SU-DHL-6 (cell line): ENCODE results near the gene ALOXE3.

Source experiments
- H2AFZ ChIP-seq: fragments of 200-600 bp; sonication (generic); 2 replicates; pipeline ENCODE4 v1.6.1; 2014; ENCODE audit warnings: low read depth, mild to moderate bottlenecking, moderate library complexity, mixed read lengths, antibody characterized with exemption, low read length; ENCODE audit not compliant: severe bottlenecking
- H3F3A ChIP-seq: fragments of 200-600 bp; shearing (Covaris generic); 2 replicates; pipeline ENCODE4 v1.6.0; 2016; ENCODE audit warnings: antibody characterized with exemption, mild to moderate bottlenecking; ENCODE audit not compliant: insufficient read depth
- H3K27ac ChIP-seq: fragments of 200-600 bp; sonication (generic); 2 replicates; pipeline ENCODE4 v1.5.1; 2016; ENCODE audit warnings: low read depth, mild to moderate bottlenecking, low read length, moderate library complexity, mixed read lengths
- H3K27me3 ChIP-seq: fragments of 200-600 bp; sonication (generic), shearing (Covaris generic); 2 replicates; pipeline ENCODE4 v1.6.0; 2014; ENCODE audit warnings: mild to moderate bottlenecking, low read length
- H3K36me3 ChIP-seq: fragments of 200-600 bp; sonication (generic); 2 replicates; pipeline ENCODE4 v1.6.1; 2014; ENCODE audit warnings: mild to moderate bottlenecking, low read length, mixed read lengths
- H3K4me2 ChIP-seq: fragments of 300-600, 200-600 bp; shearing (Covaris generic), sonication (generic); 2 replicates; pipeline ENCODE4 v1.6.0; 2014; ENCODE audit warnings: low read length, low read depth, mild to moderate bottlenecking; ENCODE audit not compliant: poor library complexity, severe bottlenecking
- H3K4me3 ChIP-seq: fragments of 200-600 bp; sonication (generic); 2 replicates; pipeline ENCODE4 v1.5.1; 2014; ENCODE audit warnings: antibody characterized with exemption, low read length, mild to moderate bottlenecking, mixed read lengths; ENCODE audit not compliant: insufficient read depth, poor library complexity, severe bottlenecking
- H3K79me2 ChIP-seq: fragments of 200-600 bp; sonication (generic); 2 replicates; pipeline ENCODE4 v1.6.1; 2014; ENCODE audit warnings: mild to moderate bottlenecking, low read length, moderate library complexity; ENCODE audit not compliant: insufficient read depth
- H3K9ac ChIP-seq: fragments of 200-600 bp; sonication (generic); 2 replicates; pipeline ENCODE4 v1.7.0; 2014; ENCODE audit warnings: mild to moderate bottlenecking, low read length
- H3K9me2 ChIP-seq: fragments of 200-600 bp; sonication (generic); replicated peaks from 2 replicates; pipeline ENCODE4 v1.6.1; 2014; ENCODE audit warnings: low read length; ENCODE audit not compliant: insufficient read depth
- H3K9me3 ChIP-seq: fragments of 200-600 bp; sonication (generic); 2 replicates; pipeline ENCODE4 v1.6.1; 2014; ENCODE audit warnings: low read length, mixed read lengths; ENCODE audit not compliant: insufficient read depth
- H4K20me1 ChIP-seq: fragments of 200-600 bp; sonication (generic); 2 replicates; pipeline ENCODE4 v1.6.1; 2014; ENCODE audit warnings: low read depth, mild to moderate bottlenecking, antibody characterized with exemption, low read length, moderate library complexity, mixed read lengths
- CTCF ChIP-seq: fragments of 200-600 bp; sonication (generic); IDR thresholded peaks from one replicate; pipeline ENCODE4 v1.5.1; 2017; ENCODE audit warnings: antibody characterized with exemption, mild to moderate bottlenecking, low read length, moderate library complexity; ENCODE audit not compliant: insufficient read depth, poor library complexity, severe bottlenecking
- EZH2phosphoT487 ChIP-seq: fragments of 200-600 bp; sonication (generic), shearing (Covaris generic); conservative IDR thresholded peaks from 2 replicates; pipeline ENCODE4 v1.6.1; 2018; ENCODE audit warnings: mild to moderate bottlenecking, antibody characterized with exemption, low read length, moderate library complexity, mixed read lengths

The ALOXE3 gene

DNA sequence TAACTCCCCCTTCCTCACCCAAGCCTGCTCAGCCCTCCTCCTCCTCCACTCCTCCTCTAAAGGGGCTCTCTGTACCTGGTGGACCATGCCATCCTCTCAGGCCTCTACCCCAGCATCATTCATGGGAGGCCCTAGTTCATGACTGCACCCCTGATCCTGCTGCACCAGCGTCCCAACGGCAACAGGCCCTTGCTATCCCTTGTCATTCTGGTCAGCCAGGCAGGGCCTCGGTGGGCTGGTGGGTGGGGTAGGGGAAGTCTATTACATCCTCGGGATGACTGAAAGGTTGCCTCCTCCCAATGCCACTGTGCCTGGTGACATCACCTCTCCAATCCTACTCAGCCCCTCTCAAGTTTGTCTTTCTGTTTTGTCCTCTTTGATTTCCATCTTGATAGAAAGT is 50.5 kb downstream of the ALOXE3 start:
- no peaks in the 10 kb centered on the region for H3K27me3 ChIP-seq
- TF ChIP-seq EZH2phosphoT487 = no peak
- no peak for TF ChIP-seq CTCF
- H3F3A ChIP-seq = no peaks in the 10 kb centered on the region
- no peaks in the 10 kb centered on the region for H3K9me2 ChIP-seq
- H3K79me2 ChIP-seq = no peaks in the 10 kb centered on the region
- no peak overlapping the region for H3K4me2 ChIP-seq
- no peaks in the 10 kb centered on the region for H3K9me3 ChIP-seq
- H3K9ac ChIP-seq = no peak overlapping the region
- no peak overlapping the region for H3K4me3 ChIP-seq
- no peak overlapping the region for H3K27ac ChIP-seq
- no peaks in the 10 kb centered on the region for H4K20me1 ChIP-seq
- H2AFZ ChIP-seq = no peak overlapping the region
- H3K36me3 ChIP-seq = no peaks in the 10 kb centered on the region

DNA sequence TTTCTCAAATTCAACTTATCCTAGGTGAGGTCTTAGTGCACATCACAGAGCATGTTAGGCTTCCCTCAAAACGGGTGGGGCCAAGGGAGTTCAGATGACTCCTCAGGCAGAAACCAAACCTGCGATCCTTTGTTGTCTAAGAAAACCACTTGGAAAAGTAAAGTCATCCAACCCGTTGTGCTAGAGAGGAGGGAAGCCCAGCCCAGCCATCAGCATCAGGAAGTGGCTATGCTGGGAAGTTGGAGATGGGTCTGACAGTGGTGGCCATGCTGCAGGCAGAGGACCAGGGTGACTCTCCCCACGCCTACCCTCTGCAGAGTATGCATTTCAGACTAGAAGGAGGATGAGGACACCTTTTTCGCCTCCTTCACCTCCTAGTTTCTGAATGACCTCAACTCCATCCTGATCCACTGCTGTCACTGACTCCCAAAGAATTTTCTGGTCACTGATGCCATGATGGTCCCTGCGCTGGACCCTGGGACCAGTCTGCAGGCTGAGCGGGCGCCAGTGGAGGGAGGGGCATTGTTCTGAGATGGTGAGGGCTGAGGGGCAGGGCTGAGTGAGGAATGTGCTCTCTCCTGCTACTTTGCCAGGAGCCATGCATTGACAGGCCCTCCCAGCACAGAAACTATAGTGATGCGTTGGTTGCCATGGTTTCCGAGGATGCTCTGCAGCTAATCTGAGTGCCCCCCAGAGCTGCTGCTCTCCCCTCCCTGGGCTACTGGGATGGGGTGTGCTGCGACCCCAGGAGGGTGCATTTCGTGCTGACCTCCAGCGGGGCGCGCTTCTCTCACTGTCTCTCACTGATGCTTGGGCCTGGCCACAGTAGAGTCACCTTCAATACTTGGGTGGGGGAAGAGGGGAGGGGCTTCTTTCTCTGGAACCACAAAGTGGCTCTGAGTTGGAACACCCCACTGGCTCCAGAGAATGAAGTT is 51.2 kb downstream of the ALOXE3 start:
- H4K20me1 ChIP-seq = no peaks in the 10 kb centered on the region
- TF ChIP-seq EZH2phosphoT487 = no peak
- TF ChIP-seq CTCF = no peak
- no peaks in the 10 kb centered on the region for H3K36me3 ChIP-seq
- H3K4me3 ChIP-seq = no peak overlapping the region
- H3K4me2 ChIP-seq = no peak overlapping the region
- H3K79me2 ChIP-seq = no peaks in the 10 kb centered on the region
- no peaks in the 10 kb centered on the region for H3K9me3 ChIP-seq
- no peaks in the 10 kb centered on the region for H3F3A ChIP-seq
- no peaks in the 10 kb centered on the region for H3K9me2 ChIP-seq
- H3K9ac ChIP-seq = no peak overlapping the region
- no peaks in the 10 kb centered on the region for H3K27me3 ChIP-seq
- H2AFZ ChIP-seq = no peak overlapping the region
- no peak overlapping the region for H3K27ac ChIP-seq

DNA sequence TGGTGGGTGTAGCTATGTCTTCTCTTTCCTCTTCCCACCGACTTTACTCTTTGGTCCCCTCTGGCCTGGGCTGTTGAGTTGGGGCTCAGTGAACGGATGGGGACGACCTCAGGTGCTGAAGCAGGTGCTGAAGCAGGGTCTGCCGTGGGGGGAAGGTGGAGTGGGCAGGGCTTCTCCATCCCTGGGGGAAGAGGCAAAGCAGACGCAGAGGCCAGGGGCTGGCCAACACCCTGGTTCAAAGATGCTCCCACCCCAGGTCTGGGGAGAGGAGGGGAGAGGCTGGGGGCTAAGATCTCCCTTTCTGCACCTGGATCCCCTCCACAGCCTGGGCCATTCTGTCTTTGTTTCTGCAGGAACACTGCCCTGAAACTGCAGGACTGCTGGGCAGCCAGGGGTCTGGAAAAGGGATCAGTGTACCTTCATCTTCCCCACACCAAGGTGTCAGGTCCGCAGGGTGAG is 53.7 kb downstream of the ALOXE3 start:
- H4K20me1 ChIP-seq = no peaks in the 10 kb centered on the region
- H3K4me2 ChIP-seq = no peak overlapping the region
- no peaks in the 10 kb centered on the region for H3F3A ChIP-seq
- H3K27me3 ChIP-seq = no peaks in the 10 kb centered on the region
- TF ChIP-seq EZH2phosphoT487 = no peak
- TF ChIP-seq CTCF = no peak
- no peaks in the 10 kb centered on the region for H3K79me2 ChIP-seq
- H3K36me3 ChIP-seq = no peaks in the 10 kb centered on the region
- no peaks in the 10 kb centered on the region for H3K9me2 ChIP-seq
- no peak overlapping the region for H3K4me3 ChIP-seq
- no peak overlapping the region for H2AFZ ChIP-seq
- H3K9ac ChIP-seq = no peak overlapping the region
- H3K9me3 ChIP-seq = no peaks in the 10 kb centered on the region
- H3K27ac ChIP-seq = no peak overlapping the region
